ENCODE results near the gene BBOX1.

BBOX1 gene

GRCh38 chr11:27025312-27025955, 15.2 kb upstream of the BBOX1 start:
- no peak for DNase-seq

- DNase-seq: no peak
Measured at GRCh38 chr11:27025957-27026733, 14.5 kb upstream of the BBOX1 start.

- DNase-seq: no peak
Measured at GRCh38 chr11:27028561-27028965, 12.1 kb upstream of the BBOX1 start.

GRCh38 chr11:27029966-27030365, 10.6 kb upstream of the BBOX1 start:
- DNase-seq: no peak

- no peak for DNase-seq
Measured at GRCh38 chr11:27031754-27032153, 8.9 kb upstream of the BBOX1 start.

- no peak for DNase-seq
Measured at GRCh38 chr11:27039873-27040272, 742 bp upstream of the BBOX1 start.

GRCh38 chr11:27041141-27041899, 705 bp downstream of the BBOX1 start:
- no peak for DNase-seq

GRCh38 chr11:27046956-27047355, 6.3 kb downstream of the BBOX1 start:
- no peak for DNase-seq

GRCh38 chr11:27052668-27053067, 12.1 kb downstream of the BBOX1 start:
- no peak for DNase-seq

- DNase-seq: no peak
Measured at GRCh38 chr11:27055065-27055682, 14.6 kb downstream of the BBOX1 start.

GRCh38 chr11:27057091-27057780, 16.6 kb downstream of the BBOX1 start:
- no peak for DNase-seq

- no peak for DNase-seq
Measured at GRCh38 chr11:27058456-27058855, 17.8 kb downstream of the BBOX1 start.

- no peak for DNase-seq
Measured at GRCh38 chr11:27059431-27059830, 18.8 kb downstream of the BBOX1 start.

- no peak for DNase-seq
Measured at GRCh38 chr11:27060816-27061460, 20.3 kb downstream of the BBOX1 start.

GRCh38 chr11:27061461-27061821, 20.8 kb downstream of the BBOX1 start:
- DNase-seq: no peak

GRCh38 chr11:27064086-27064485, 23.5 kb downstream of the BBOX1 start:
- DNase-seq: no peak

- no peak for DNase-seq
Measured at GRCh38 chr11:27075192-27075591, 34.6 kb downstream of the BBOX1 start.

- DNase-seq: no peak
Measured at GRCh38 chr11:27075655-27076054, 35.0 kb downstream of the BBOX1 start.

GRCh38 chr11:27076121-27076589, 35.5 kb downstream of the BBOX1 start:
- no peak for DNase-seq

GRCh38 chr11:27081056-27081455, 40.4 kb downstream of the BBOX1 start:
- no peak for DNase-seq

GRCh38 chr11:27083241-27083640, 42.6 kb downstream of the BBOX1 start:
- no peak for DNase-seq

GRCh38 chr11:27083782-27084181, 43.2 kb downstream of the BBOX1 start:
- no peak for DNase-seq

All from stimulated activated CD4-positive, alpha-beta T cell treated with anti-CD3 and anti-CD28 coated beads, Interleukin-1b, Interleukin-23, amount 100 ng/mL, for 48 hours (primary cell).